Uterus (tissue), 2 donors: ENCODE data around the gene THPO.

ENCODE experiments used
- POLR2A ChIP-seq, 2 donors: fragments of 450-650 bp; IDR thresholded peaks; one replicate each; pipeline ENCODE4 v1.6.1; 2016; ENCODE audit warnings: antibody characterized with exemption in 2 of 2, mild to moderate bottlenecking in 1 of 2, moderate library complexity in 1 of 2
- TF ChIP-seq, protein P1 (sequence below), 4 experiments: fragments of 200-600 bp in 2 of 4; fragments of 450-650 bp in 2 of 4; sonication (generic) in 2 of 4; IDR thresholded peaks; one replicate each; pipeline ENCODE4 v1.5.1; 2016 to 2019; ENCODE audit warnings: antibody characterized with exemption in 4 of 4, mild to moderate bottlenecking in 2 of 4, moderate library complexity in 1 of 4

DNA sequence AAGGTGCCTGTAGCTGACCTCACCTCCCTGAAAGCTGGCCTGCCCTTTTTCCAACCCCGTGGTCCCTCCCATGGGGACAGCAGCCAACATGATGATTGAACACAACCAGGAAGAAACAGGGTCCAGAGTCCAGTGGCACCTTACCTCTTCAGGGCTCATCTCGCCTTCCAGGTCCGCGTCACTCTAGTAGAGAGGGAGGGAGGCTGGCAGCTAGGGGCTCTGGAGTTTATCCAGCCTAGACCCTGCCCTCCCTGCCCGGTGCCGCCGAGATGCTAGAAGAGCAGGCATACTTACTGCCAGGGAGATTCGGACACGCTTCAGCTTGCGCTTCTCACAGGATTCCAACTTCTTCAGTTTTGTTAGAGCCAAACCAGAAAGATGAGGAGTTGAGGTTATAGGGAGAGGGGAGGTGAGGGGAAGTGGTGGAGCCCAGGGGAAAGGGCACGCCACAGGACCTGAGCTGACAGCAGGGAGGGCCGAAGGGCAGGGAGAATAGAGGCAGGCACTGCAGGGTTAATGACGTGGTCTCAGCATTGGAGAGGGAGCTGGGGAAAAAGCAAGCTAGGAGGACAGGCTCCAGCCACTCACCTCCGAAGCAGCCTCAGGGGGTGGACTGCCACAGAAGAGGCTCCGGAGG lies 25.7 kb downstream of the THPO start:
- TF ChIP-seq, protein P1, sequence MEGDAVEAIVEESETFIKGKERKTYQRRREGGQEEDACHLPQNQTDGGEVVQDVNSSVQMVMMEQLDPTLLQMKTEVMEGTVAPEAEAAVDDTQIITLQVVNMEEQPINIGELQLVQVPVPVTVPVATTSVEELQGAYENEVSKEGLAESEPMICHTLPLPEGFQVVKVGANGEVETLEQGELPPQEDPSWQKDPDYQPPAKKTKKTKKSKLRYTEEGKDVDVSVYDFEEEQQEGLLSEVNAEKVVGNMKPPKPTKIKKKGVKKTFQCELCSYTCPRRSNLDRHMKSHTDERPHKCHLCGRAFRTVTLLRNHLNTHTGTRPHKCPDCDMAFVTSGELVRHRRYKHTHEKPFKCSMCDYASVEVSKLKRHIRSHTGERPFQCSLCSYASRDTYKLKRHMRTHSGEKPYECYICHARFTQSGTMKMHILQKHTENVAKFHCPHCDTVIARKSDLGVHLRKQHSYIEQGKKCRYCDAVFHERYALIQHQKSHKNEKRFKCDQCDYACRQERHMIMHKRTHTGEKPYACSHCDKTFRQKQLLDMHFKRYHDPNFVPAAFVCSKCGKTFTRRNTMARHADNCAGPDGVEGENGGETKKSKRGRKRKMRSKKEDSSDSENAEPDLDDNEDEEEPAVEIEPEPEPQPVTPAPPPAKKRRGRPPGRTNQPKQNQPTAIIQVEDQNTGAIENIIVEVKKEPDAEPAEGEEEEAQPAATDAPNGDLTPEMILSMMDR (IDR thresholded peaks at IDR 0.05), result no peak
- TF ChIP-seq POLR2A (IDR thresholded peaks at IDR 0.05), result no peak
